ENCODE results near the gene RBBP8. TPM values are rescaled to one million over a fixed set of nuclear protein-coding genes. Genes with fewer than 3 reads are reported as not detected.

Gene RBBP8
- polyA plus RNA-seq, 1 donor from 2014 or later: 19.5 TPM

DNA sequence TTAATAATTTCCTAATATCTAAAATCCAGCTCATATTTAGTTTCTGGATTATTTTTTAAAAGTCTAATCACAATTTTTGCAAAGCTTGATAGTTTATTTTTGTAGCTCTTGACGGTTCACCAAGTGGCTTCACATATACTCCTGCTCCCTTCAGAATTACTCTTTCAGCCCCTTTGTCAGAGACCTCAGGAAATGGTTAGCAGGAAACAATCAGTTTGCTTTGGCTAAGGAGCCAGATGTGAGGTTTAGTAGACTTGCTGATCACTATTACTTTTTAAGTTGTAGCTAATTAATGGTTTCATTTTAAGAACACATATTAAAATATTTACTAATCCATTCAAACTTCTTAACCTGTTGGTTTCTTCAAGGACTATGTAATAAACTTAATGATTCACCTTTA is 2.3 kb downstream of the RBBP8 start:
- Histone ChIP-seq H3K27ac (ENCODE audit: low read length) (no peak overlapping the region), H3K36me3 (ENCODE audit: insufficient read depth, low read length) (no peaks in the 10 kb centered on the region), H3K9me2 (ENCODE audit: insufficient read depth, low read length) (no peaks in the 10 kb centered on the region), H3K9ac (ENCODE audit: low read length) (no peak overlapping the region), H3K9me3 (ENCODE audit: low read length) (no peaks in the 10 kb centered on the region), H3K4me3 (ENCODE audit: low read length) (no peak overlapping the region), H4K20me1 (ENCODE audit: insufficient read depth) (no peaks in the 10 kb centered on the region), H3K27me3 (ENCODE audit: insufficient read depth, low read depth, low read length) (no peaks in the 10 kb centered on the region), H2AFZ (ENCODE audit: low read depth, low read length) (no peak overlapping the region), H3F3A (ENCODE audit: insufficient read depth, low read length, poor library complexity, severe bottlenecking) (no peaks in the 10 kb centered on the region), H3K79me2 (replicated peaks; ENCODE audit: insufficient read depth, low read length) (no peaks in the 10 kb centered on the region), H3K4me2 (ENCODE audit: low read length) (no peak overlapping the region)
- TF ChIP-seq SMC3 (conservative IDR thresholded peaks at IDR 0.05; ENCODE audit: poor library complexity) (no peak), RAD21 (conservative IDR thresholded peaks at IDR 0.05) (no peak), EZH2 (IDR thresholded peaks at IDR 0.05; ENCODE audit: borderline replicate concordance, insufficient read depth, low read length, poor library complexity, severe bottlenecking) (no peak), POLR2AphosphoS5 (IDR thresholded peaks at IDR 0.05) (no peak), MXI1 (conservative IDR thresholded peaks at IDR 0.05; ENCODE audit: poor library complexity, severe bottlenecking) (no peak), CTCF (IDR thresholded peaks at IDR 0.05; ENCODE audit: poor library complexity, severe bottlenecking) (no peak), REST (IDR thresholded peaks at IDR 0.05; ENCODE audit: borderline replicate concordance) (no peak), TAF1 (IDR thresholded peaks at IDR 0.05; ENCODE audit: low read depth) (no peak), EP300 (conservative IDR thresholded peaks at IDR 0.05; ENCODE audit: poor library complexity, severe bottlenecking) (no peak)

DNA sequence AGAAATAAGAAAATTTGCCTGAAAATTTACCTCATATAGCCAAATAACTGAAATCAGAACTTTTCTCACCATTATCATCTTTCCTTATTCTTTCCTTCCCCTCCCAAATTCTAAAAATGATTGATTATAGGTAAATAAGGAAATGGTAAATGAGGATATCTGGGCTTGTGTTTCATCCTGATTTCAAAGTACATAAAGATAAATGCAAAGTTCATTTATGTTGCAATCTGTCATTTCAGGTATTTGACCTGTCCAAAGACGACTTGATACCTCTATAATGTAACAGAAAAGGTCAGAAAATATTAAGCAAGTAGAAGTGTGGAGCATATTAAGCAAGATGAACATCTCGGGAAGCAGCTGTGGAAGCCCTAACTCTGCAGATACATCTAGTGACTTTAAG is 3.4 kb downstream of the RBBP8 start:
- no peak overlapping the region for H3K27ac ChIP-seq (ENCODE audit: low read length)
- TF ChIP-seq SMC3 (conservative IDR thresholded peaks at IDR 0.05; ENCODE audit: poor library complexity) (no peak), MXI1 (conservative IDR thresholded peaks at IDR 0.05; ENCODE audit: poor library complexity, severe bottlenecking) (no peak), EZH2 (IDR thresholded peaks at IDR 0.05; ENCODE audit: borderline replicate concordance, insufficient read depth, low read length, poor library complexity, severe bottlenecking) (no peak), RAD21 (conservative IDR thresholded peaks at IDR 0.05) (no peak), CTCF (IDR thresholded peaks at IDR 0.05; ENCODE audit: poor library complexity, severe bottlenecking) (no peak), TAF1 (IDR thresholded peaks at IDR 0.05; ENCODE audit: low read depth) (no peak), REST (IDR thresholded peaks at IDR 0.05; ENCODE audit: borderline replicate concordance) (no peak), POLR2AphosphoS5 (IDR thresholded peaks at IDR 0.05) (no peak)
- no peaks in the 10 kb centered on the region for H3F3A ChIP-seq (ENCODE audit: insufficient read depth, low read length, poor library complexity, severe bottlenecking)
- H3K4me2 ChIP-seq (ENCODE audit: low read length): no peak overlapping the region
- H2AFZ ChIP-seq (ENCODE audit: low read depth, low read length): no peak overlapping the region
- H3K9me2 ChIP-seq (ENCODE audit: insufficient read depth, low read length): no peaks in the 10 kb centered on the region
- no peak overlapping the region for H3K9ac ChIP-seq (ENCODE audit: low read length)
- no peaks in the 10 kb centered on the region for H3K36me3 ChIP-seq (ENCODE audit: insufficient read depth, low read length)
- H4K20me1 ChIP-seq (ENCODE audit: insufficient read depth): no peaks in the 10 kb centered on the region
- H3K9me3 ChIP-seq (ENCODE audit: low read length): no peaks in the 10 kb centered on the region
- H3K79me2 ChIP-seq (replicated peaks; ENCODE audit: insufficient read depth, low read length): no peaks in the 10 kb centered on the region
- no peak overlapping the region for H3K4me3 ChIP-seq (ENCODE audit: low read length)
- no peaks in the 10 kb centered on the region for H3K27me3 ChIP-seq (ENCODE audit: insufficient read depth, low read depth, low read length)
